Measurements from ENCODE around the gene LMBR1. TPM values are rescaled to one million over a fixed set of nuclear protein-coding genes. Genes with fewer than 3 reads are reported as not detected.

LMBR1 gene
- total RNA-seq, 1 donor from 2014 or later: 159 TPM

GRCh38 chr7:156673902-156674301 is 219.1 kb downstream of the LMBR1 start:
- H3K27me3 Mint-ChIP-seq (ENCODE audit: unreplicated experiment): peaks cover 6% of the 10 kb centered on the region
- TF ChIP-seq, protein P1, sequence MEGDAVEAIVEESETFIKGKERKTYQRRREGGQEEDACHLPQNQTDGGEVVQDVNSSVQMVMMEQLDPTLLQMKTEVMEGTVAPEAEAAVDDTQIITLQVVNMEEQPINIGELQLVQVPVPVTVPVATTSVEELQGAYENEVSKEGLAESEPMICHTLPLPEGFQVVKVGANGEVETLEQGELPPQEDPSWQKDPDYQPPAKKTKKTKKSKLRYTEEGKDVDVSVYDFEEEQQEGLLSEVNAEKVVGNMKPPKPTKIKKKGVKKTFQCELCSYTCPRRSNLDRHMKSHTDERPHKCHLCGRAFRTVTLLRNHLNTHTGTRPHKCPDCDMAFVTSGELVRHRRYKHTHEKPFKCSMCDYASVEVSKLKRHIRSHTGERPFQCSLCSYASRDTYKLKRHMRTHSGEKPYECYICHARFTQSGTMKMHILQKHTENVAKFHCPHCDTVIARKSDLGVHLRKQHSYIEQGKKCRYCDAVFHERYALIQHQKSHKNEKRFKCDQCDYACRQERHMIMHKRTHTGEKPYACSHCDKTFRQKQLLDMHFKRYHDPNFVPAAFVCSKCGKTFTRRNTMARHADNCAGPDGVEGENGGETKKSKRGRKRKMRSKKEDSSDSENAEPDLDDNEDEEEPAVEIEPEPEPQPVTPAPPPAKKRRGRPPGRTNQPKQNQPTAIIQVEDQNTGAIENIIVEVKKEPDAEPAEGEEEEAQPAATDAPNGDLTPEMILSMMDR (IDR thresholded peaks at IDR 0.05; ENCODE audit: unreplicated experiment): no peak
- peaks cover 11% of the 10 kb centered on the region for H3K4me1 Mint-ChIP-seq (ENCODE audit: unreplicated experiment)
- H3K4me3 Mint-ChIP-seq (ENCODE audit: unreplicated experiment): no peak overlapping the region
- no peaks in the 10 kb centered on the region for H3K9me3 Mint-ChIP-seq (ENCODE audit: unreplicated experiment)
- H3K27ac Mint-ChIP-seq (ENCODE audit: unreplicated experiment): no peak overlapping the region
- no peak for DNase-seq (ENCODE audit: low spot score)
- peaks cover 41% of the 10 kb centered on the region for H3K36me3 Mint-ChIP-seq (ENCODE audit: low read depth, unreplicated experiment)

GRCh38 chr7:156673454-156673853 is 219.5 kb downstream of the LMBR1 start:
- H3K27ac Mint-ChIP-seq (ENCODE audit: unreplicated experiment): no peak overlapping the region
- DNase-seq (ENCODE audit: low spot score): no peak
- H3K27me3 Mint-ChIP-seq (ENCODE audit: unreplicated experiment): peaks cover 6% of the 10 kb centered on the region
- TF ChIP-seq, protein P1 (IDR thresholded peaks at IDR 0.05; ENCODE audit: unreplicated experiment): no peak
- H3K4me3 Mint-ChIP-seq (ENCODE audit: unreplicated experiment): no peak overlapping the region
- H3K36me3 Mint-ChIP-seq (ENCODE audit: low read depth, unreplicated experiment): peaks cover 46% of the 10 kb centered on the region
- no peaks in the 10 kb centered on the region for H3K9me3 Mint-ChIP-seq (ENCODE audit: unreplicated experiment)
- H3K4me1 Mint-ChIP-seq (ENCODE audit: unreplicated experiment): peaks cover 11% of the 10 kb centered on the region

DNA sequence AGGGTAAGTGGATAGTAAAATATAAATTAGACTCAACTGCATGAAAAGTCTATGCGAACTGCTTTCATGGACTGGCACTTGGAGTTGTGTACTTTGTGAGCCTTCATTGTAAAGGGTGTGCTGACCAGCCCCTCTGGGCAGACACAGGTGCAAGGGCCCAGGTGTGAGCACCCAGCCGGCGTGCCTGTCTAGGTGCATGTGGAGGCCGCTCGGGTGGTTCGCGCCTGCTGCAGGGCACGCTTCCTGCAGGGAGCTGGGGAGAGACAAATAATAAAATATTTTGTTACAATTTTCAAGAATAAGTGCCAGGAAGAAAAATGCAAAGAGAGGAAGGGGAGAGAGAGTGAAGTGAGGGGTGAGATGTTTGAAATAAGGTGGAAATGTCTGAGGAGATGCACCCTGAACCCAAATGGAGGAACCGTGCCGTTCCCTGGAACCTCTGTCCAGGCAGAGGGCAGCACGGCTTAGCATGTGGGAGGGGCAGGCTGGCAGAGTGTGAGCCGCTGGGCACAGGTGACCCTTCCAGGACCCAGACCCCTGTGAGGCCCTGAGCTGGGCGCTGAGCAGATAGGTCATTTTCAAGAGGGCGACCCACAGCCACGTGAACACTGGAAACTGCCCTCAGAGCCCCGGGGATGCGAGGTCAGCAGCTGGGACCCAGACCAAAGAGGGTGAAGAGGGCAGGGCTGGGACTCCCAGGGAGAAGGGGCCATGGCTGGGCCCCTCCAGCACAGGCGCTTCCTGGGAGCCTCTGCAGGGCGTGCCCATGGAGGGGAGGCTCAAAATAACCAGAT is 223.8 kb downstream of the LMBR1 start:
- TF ChIP-seq, protein P1 (IDR thresholded peaks at IDR 0.05; ENCODE audit: unreplicated experiment): no peak
- H3K4me3 Mint-ChIP-seq (ENCODE audit: unreplicated experiment): no peak overlapping the region
- H3K36me3 Mint-ChIP-seq (ENCODE audit: low read depth, unreplicated experiment): peaks cover 32% of the 10 kb centered on the region
- no peak for DNase-seq (ENCODE audit: low spot score)
- H3K27me3 Mint-ChIP-seq (ENCODE audit: unreplicated experiment): peaks cover 4% of the 10 kb centered on the region
- peaks cover 15% of the 10 kb centered on the region for H3K4me1 Mint-ChIP-seq (ENCODE audit: unreplicated experiment)
- H3K9me3 Mint-ChIP-seq (ENCODE audit: unreplicated experiment): no peaks in the 10 kb centered on the region
- no peak overlapping the region for H3K27ac Mint-ChIP-seq (ENCODE audit: unreplicated experiment)

- TF ChIP-seq, protein P1 (IDR thresholded peaks at IDR 0.05; ENCODE audit: unreplicated experiment): no peak
- Mint-ChIP-seq H3K9me3 (ENCODE audit: unreplicated experiment) (no peaks in the 10 kb centered on the region), H3K27me3 (ENCODE audit: unreplicated experiment) (peaks cover 4% of the 10 kb centered on the region), H3K4me1 (ENCODE audit: unreplicated experiment) (peaks cover 15% of the 10 kb centered on the region), H3K4me3 (ENCODE audit: unreplicated experiment) (no peak overlapping the region), H3K27ac (ENCODE audit: unreplicated experiment) (no peak overlapping the region), H3K36me3 (ENCODE audit: low read depth, unreplicated experiment) (peaks cover 25% of the 10 kb centered on the region)
- no peak for DNase-seq (ENCODE audit: low spot score)
Observed at GRCh38 chr7:156668130-156668741, 224.7 kb downstream of the LMBR1 start.

GRCh38 chr7:156667110-156667426 is 225.9 kb downstream of the LMBR1 start:
- peaks cover 25% of the 10 kb centered on the region for H3K36me3 Mint-ChIP-seq (ENCODE audit: low read depth, unreplicated experiment)
- no peak for DNase-seq (ENCODE audit: low spot score)
- peaks cover 4% of the 10 kb centered on the region for H3K27me3 Mint-ChIP-seq (ENCODE audit: unreplicated experiment)
- TF ChIP-seq, protein P1 (IDR thresholded peaks at IDR 0.05; ENCODE audit: unreplicated experiment): no peak
- no peak overlapping the region for H3K27ac Mint-ChIP-seq (ENCODE audit: unreplicated experiment)
- no peak overlapping the region for H3K4me3 Mint-ChIP-seq (ENCODE audit: unreplicated experiment)
- H3K9me3 Mint-ChIP-seq (ENCODE audit: unreplicated experiment): no peaks in the 10 kb centered on the region
- H3K4me1 Mint-ChIP-seq (ENCODE audit: unreplicated experiment): peaks cover 15% of the 10 kb centered on the region
